B cell (primary cell): ENCODE measurements around the gene NAA10. TPM values are rescaled to one million over a fixed set of nuclear protein-coding genes. Genes with fewer than 3 reads are reported as not detected.

ENCODE experiments used
- ATAC-seq: fragments of 200-7000 bp; cut with Tn5 transposase; one replicate; pipeline ENCODE4 v1.10.0; 2021; ENCODE audit warnings: low read depth, mild to moderate bottlenecking, moderate number of reproducible peaks, moderate library complexity
- CTCF ChIA-PET: fragments of 350-600 bp; sonication (Branson Sonifier 250); formaldehyde crosslinking; loops from one replicate; lab custom pipeline; 2021; ENCODE audit warnings: antibody characterized with exemption, inconsistent platforms; lab: Charles Lee
- POLR2A ChIA-PET: fragments of 350-600 bp; sonication (Branson Sonifier 250); formaldehyde crosslinking; loops from one replicate; lab custom pipeline; 2021; ENCODE audit warnings: antibody characterized with exemption; lab: Charles Lee
- DNase-seq: peaks from one replicate; pipeline ENCODE4 v3.0.0; 2013
- H2AFZ ChIP-seq: 2 replicates; pipeline ENCODE4 v1.6.1; 2012; ENCODE audit warnings: mild to moderate bottlenecking, low read depth, low read length; ENCODE audit not compliant: insufficient read depth, poor library complexity, severe bottlenecking
- H3K27ac ChIP-seq, 2 donors: 1 replicate in 1 of 2; 2 replicates in 1 of 2; pipeline ENCODE4 v1.5.1; 2012 to 2013; ENCODE audit warnings: low read length in 2 of 2, mild to moderate bottlenecking in 2 of 2, moderate library complexity in 1 of 2
- H3K27me3 ChIP-seq, 4 experiments: fragments of 200-600 bp in 1 of 4; sonication (generic) in 1 of 4; replicated peaks in 1 of 4; 1 replicate in 2 of 4; 2 replicates in 2 of 4; pipeline versions ENCODE4 v1.6.1 to v1.7.0; 2013 to 2016; ENCODE audit warnings: low read length in 3 of 4, mild to moderate bottlenecking in 2 of 4, mixed read lengths in 1 of 4, moderate library complexity in 1 of 4; ENCODE audit not compliant: insufficient read depth in 4 of 4, control insufficient read depth in 3 of 4; ENCODE audit errors: control extremely low read depth in 1 of 4
- H3K36me3 ChIP-seq, 2 experiments: replicated peaks in 1 of 2; 1 replicate in 1 of 2; 2 replicates in 1 of 2; pipeline versions ENCODE4 v1.6.1 to v1.7.1; 2013; ENCODE audit warnings: low read length in 1 of 2; ENCODE audit not compliant: insufficient read depth in 2 of 2, control insufficient read depth in 1 of 2; ENCODE audit errors: control extremely low read depth in 1 of 2, extremely low read depth in 1 of 2
- H3K4me1 ChIP-seq, 2 donors: fragments of 200-600 bp in 1 of 2; sonication (generic) in 1 of 2; 1 replicate in 1 of 2; 2 replicates in 1 of 2; pipeline versions ENCODE4 v1.5.1 to v1.6.1; 2013 to 2017; ENCODE audit warnings: low read length in 2 of 2; ENCODE audit not compliant: control insufficient read depth in 2 of 2, insufficient read depth in 2 of 2
- H3K4me2 ChIP-seq: replicated peaks from 2 replicates; pipeline ENCODE3; 2012; ENCODE audit warnings: mild to moderate bottlenecking, low read depth, low read length; ENCODE audit not compliant: poor library complexity, severe bottlenecking
- H3K4me3 ChIP-seq, 5 experiments: fragments of 200-600 bp in 1 of 5; sonication (generic) in 1 of 5; 1 replicate in 3 of 5; 2 replicates in 2 of 5; pipeline versions ENCODE4 v1.5.1 to v1.7.0; 2011 to 2016; ENCODE audit warnings: low read length in 4 of 5, mild to moderate bottlenecking in 4 of 5, low read depth in 2 of 5, control low read depth in 1 of 5, moderate library complexity in 1 of 5; ENCODE audit not compliant: insufficient read depth in 1 of 5; ENCODE audit errors: control extremely low read depth in 1 of 5, extremely low read depth in 1 of 5
- H3K79me2 ChIP-seq: fragments of 200-600 bp; sonication (generic); one replicate; pipeline ENCODE4 v1.6.0; 2016; ENCODE audit warnings: low read length; ENCODE audit not compliant: control insufficient read depth, insufficient read depth
- H3K9ac ChIP-seq: fragments of 200-600 bp; sonication (generic); 2 replicates; pipeline ENCODE4 v1.6.1; 2017; ENCODE audit warnings: mild to moderate bottlenecking, low read length, moderate library complexity
- H3K9me3 ChIP-seq, 3 donors: one replicate each; pipeline versions ENCODE4 v1.6.1 to v1.7.1; 2013; ENCODE audit warnings: low read length in 2 of 3; ENCODE audit not compliant: control insufficient read depth in 2 of 3, insufficient read depth in 1 of 3; ENCODE audit errors: control extremely low read depth in 1 of 3
- H4K20me1 ChIP-seq: 2 replicates; pipeline ENCODE4 v1.6.0; 2012; ENCODE audit warnings: mild to moderate bottlenecking, low read length; ENCODE audit not compliant: insufficient read depth, control insufficient read depth, poor library complexity, severe bottlenecking
- H3K27ac Mint-ChIP-seq: one replicate; pipeline ENCODE4 v1.8.0; 2021; ENCODE audit warnings: mixed read lengths
- H3K27me3 Mint-ChIP-seq: one replicate; pipeline ENCODE4 v1.8.0; 2021; ENCODE audit warnings: mixed read lengths
- H3K4me1 Mint-ChIP-seq: one replicate; pipeline ENCODE4 v1.8.0; 2021; ENCODE audit warnings: mixed read lengths
- H3K4me3 Mint-ChIP-seq: one replicate; pipeline ENCODE4 v1.8.0; 2021; ENCODE audit warnings: mixed read lengths
- H3K9me3 Mint-ChIP-seq: one replicate; pipeline ENCODE4 v1.8.0; 2022; ENCODE audit warnings: mixed read lengths; ENCODE audit not compliant: insufficient read depth
- EZH2 ChIP-seq: IDR thresholded peaks from 2 replicates; pipeline ENCODE4 v1.6.1; 2012; ENCODE audit warnings: borderline replicate concordance, low read depth, mild to moderate bottlenecking, moderate library complexity, low read length; ENCODE audit not compliant: insufficient read depth, poor library complexity, severe bottlenecking
- WGBS: methylation state at CpG from one replicate; pipeline ENCODE4 v1.1.5; 2013; ENCODE audit warnings: missing lambda C conversion rate; ENCODE audit not compliant: insufficient coverage; 5-methylcytosine and 5-hydroxymethylcytosine counted together
- intact Hi-C: fragments of 100-400 bp; cut with micrococcal nuclease; formaldehyde crosslinking; loops from one replicate; pipeline ENCODE4 v1.10.0; 2022
- polyA plus RNA-seq: library from polyadenylated mRNA; depleted of rRNA; stranded (reverse); fragments of >200 nt; gene quantifications from 2 replicates; pipeline ENCODE4 v1.2.3, GENCODE V29; 2012
- total RNA-seq, 2 donors: library from RNA; stranded (reverse); fragments of 120-200 nt in 1 of 2; gene quantifications; 1 replicate in 1 of 2; 2 replicates in 1 of 2; pipeline versions ENCODE4 v1.2.3 to v1.2.4, GENCODE V29; 2013 to 2022
- TF ChIP-seq, protein P1 (sequence below): fragments of 200-600 bp; IDR thresholded peaks from one replicate; pipeline ENCODE4 v1.8.0; 2022; ENCODE audit warnings: antibody characterized with exemption, mild to moderate bottlenecking

NAA10 gene
- total and polyA plus RNA-seq, 2 donors (not counting 1 experiment from before 2014, with no cell fraction given), result 78.3 to 102 TPM

DNA sequence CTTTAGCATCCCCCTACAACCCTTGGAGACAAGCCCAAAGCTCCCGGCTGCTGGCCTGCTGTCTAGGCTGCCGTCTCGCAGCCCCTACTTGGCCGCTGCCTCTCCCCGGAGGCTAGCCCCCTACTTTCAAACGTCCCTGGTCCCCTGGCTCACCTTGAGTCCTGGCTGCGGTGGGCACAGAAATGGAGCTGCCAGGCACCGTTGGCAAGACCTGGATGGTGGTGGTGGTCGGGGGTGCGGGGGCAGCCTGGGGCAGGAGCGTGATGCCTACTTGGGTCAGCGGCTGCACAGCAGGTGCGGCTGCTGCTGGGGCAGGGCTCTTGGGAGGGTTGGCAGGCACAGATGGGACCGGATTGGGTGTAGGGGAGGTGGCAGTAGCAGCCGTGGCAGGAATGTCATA, 24.8 kb upstream of the NAA10 start:
- Histone ChIP-seq H3K36me3 (peaks cover 0 to 69% of the 10 kb centered on the region in 2 experiments), H3K9me3 (no peaks in the 10 kb centered on the region), H3K27me3 (no peaks in the 10 kb centered on the region), H3K27ac (no peak overlapping the region), H2AFZ (no peak overlapping the region), H3K9ac (no peak overlapping the region), H4K20me1 (peaks cover 29% of the 10 kb centered on the region), H3K4me2 (no peak overlapping the region), H3K4me3 (no peak overlapping the region), H3K79me2 (peaks cover 44% of the 10 kb centered on the region), H3K4me1 (peaks cover 0 to under 1% of the 10 kb centered on the region in 2 donors)
- DNase-seq, result no peak
- Mint-ChIP-seq H3K9me3 (no peaks in the 10 kb centered on the region), H3K4me1 (no peaks in the 10 kb centered on the region), H3K27me3 (no peaks in the 10 kb centered on the region), H3K4me3 (no peak overlapping the region), H3K27ac (no peak overlapping the region)
- intact Hi-C loops, result loop anchor here (10.0 kb wide), 1 partner anchor 1015 kb away; no protein-coding TSS in a partner anchor
- CTCF ChIA-PET, result interaction anchor here (1.0 kb wide), 1 partner anchor 253 kb away, joined by 3 read pairs; no protein-coding TSS in a partner anchor
- POLR2A ChIA-PET, result no interaction called here
- TF ChIP-seq, protein P1, sequence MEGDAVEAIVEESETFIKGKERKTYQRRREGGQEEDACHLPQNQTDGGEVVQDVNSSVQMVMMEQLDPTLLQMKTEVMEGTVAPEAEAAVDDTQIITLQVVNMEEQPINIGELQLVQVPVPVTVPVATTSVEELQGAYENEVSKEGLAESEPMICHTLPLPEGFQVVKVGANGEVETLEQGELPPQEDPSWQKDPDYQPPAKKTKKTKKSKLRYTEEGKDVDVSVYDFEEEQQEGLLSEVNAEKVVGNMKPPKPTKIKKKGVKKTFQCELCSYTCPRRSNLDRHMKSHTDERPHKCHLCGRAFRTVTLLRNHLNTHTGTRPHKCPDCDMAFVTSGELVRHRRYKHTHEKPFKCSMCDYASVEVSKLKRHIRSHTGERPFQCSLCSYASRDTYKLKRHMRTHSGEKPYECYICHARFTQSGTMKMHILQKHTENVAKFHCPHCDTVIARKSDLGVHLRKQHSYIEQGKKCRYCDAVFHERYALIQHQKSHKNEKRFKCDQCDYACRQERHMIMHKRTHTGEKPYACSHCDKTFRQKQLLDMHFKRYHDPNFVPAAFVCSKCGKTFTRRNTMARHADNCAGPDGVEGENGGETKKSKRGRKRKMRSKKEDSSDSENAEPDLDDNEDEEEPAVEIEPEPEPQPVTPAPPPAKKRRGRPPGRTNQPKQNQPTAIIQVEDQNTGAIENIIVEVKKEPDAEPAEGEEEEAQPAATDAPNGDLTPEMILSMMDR, result no peak
- TF ChIP-seq EZH2, result no peak
- WGBS, result 95% methylated on average over 7 of the region's 15 CpGs
- ATAC-seq, result no peak

DNA sequence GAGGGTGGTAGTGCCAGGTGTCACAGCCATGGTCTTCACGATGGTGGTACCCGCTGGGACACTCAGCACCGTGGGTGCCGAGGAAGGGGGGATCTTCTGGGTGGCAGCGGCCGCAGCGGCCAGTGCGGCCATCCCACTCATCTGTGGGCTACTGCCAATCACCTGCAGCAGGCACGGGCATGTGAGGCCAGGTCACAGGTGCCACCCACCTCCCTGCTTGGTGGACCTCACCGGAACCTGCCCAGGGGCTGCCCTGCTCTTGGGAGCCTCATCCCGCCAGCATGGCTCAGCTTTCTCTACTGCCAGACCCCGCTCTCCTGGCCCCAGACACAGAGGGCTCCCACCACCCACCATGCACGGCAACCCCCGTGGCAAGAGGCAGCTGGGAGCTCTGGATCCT, 23.8 kb upstream of the NAA10 start:
- no peaks in the 10 kb centered on the region for H3K27me3 ChIP-seq
- H3K36me3 ChIP-seq, result peaks cover 0 to 71% of the 10 kb centered on the region in 2 experiments
- Mint-ChIP-seq H3K4me3 (no peak overlapping the region), H3K4me1 (no peaks in the 10 kb centered on the region), H3K27ac (no peak overlapping the region), H3K9me3 (no peaks in the 10 kb centered on the region), H3K27me3 (no peaks in the 10 kb centered on the region)
- no peaks in the 10 kb centered on the region for H3K9me3 ChIP-seq
- intact Hi-C loops, result no loop called here
- POLR2A ChIA-PET, result interaction anchor here (0.6 kb wide), 1 partner anchor 10 kb away, joined by 4 read pairs; no protein-coding TSS in a partner anchor
- TF ChIP-seq, protein P1, result no peak
- no peak for TF ChIP-seq EZH2
- no peaks in the 10 kb centered on the region for H3K4me1 ChIP-seq
- WGBS, result 97% methylated on average over 12 of the region's 14 CpGs
- H3K27ac ChIP-seq, result no peak overlapping the region
- H3K4me3 ChIP-seq, result no peak overlapping the region
- no peak overlapping the region for H2AFZ ChIP-seq
- H3K79me2 ChIP-seq, result peaks cover 34% of the 10 kb centered on the region
- DNase-seq (no peak), ATAC-seq (no peak)
- H3K4me2 ChIP-seq, result no peak overlapping the region
- H4K20me1 ChIP-seq, result peaks cover 19% of the 10 kb centered on the region
- CTCF ChIA-PET, result no interaction called here
- no peak overlapping the region for H3K9ac ChIP-seq
